Natural killer cell (primary cell): ENCODE measurements around the gene EMX1. TPM values are rescaled to one million over a fixed set of nuclear protein-coding genes. Genes with fewer than 3 reads are reported as not detected.

ENCODE experiments used
- ATAC-seq, 3 donors: fragments of 150-1000 bp in 2 of 3; fragments of 200-7000 bp in 1 of 3; cut with Tn5 transposase; 1 replicate in 1 of 3; 2 replicates in 2 of 3; pipeline ENCODE4 v1.10.0; 2021; ENCODE audit warnings: mild to moderate bottlenecking in 2 of 3, moderate library complexity in 2 of 3
- DNase-seq, 2 donors: peaks; one replicate each; pipeline versions ENCODE4 v3.0.0 to v3.0.0-alpha.2; 2013 to 2021; ENCODE audit warnings: mixed read lengths in 1 of 2
- H3K27ac ChIP-seq: one replicate; pipeline ENCODE4 v1.5.1; 2013; ENCODE audit warnings: mild to moderate bottlenecking, low read length
- H3K27me3 ChIP-seq: one replicate; pipeline ENCODE4 v1.6.1; 2013; ENCODE audit warnings: low read length; ENCODE audit not compliant: control insufficient read depth, insufficient read depth
- H3K36me3 ChIP-seq: one replicate; pipeline ENCODE4 v1.6.1; 2013; ENCODE audit warnings: low read length; ENCODE audit not compliant: control insufficient read depth, insufficient read depth
- H3K4me1 ChIP-seq: one replicate; pipeline ENCODE4 v1.6.1; 2013; ENCODE audit warnings: low read length; ENCODE audit not compliant: control insufficient read depth, insufficient read depth
- H3K4me3 ChIP-seq: one replicate; pipeline ENCODE4 v1.5.1; 2013; ENCODE audit warnings: low read length
- H3K9me3 ChIP-seq: one replicate; pipeline ENCODE4 v1.6.1; 2013; ENCODE audit warnings: low read length; ENCODE audit not compliant: control insufficient read depth, insufficient read depth
- H3K27ac Mint-ChIP-seq, 2 donors: one replicate each; pipeline ENCODE4 v1.8.0; 2022; ENCODE audit warnings: mild to moderate bottlenecking in 2 of 2, mixed read lengths in 2 of 2, moderate library complexity in 1 of 2
- H3K27me3 Mint-ChIP-seq, 2 donors: one replicate each; pipeline ENCODE4 v1.8.0; 2022; ENCODE audit warnings: low read depth in 2 of 2, mixed read lengths in 2 of 2
- H3K36me3 Mint-ChIP-seq: one replicate; pipeline ENCODE4 v1.8.0; 2022; ENCODE audit warnings: mixed read lengths
- H3K4me1 Mint-ChIP-seq, 2 donors: one replicate each; pipeline ENCODE4 v1.8.0; 2022; ENCODE audit warnings: mixed read lengths in 2 of 2
- H3K4me3 Mint-ChIP-seq: one replicate; pipeline ENCODE4 v1.8.0; 2022; ENCODE audit warnings: mild to moderate bottlenecking, moderate library complexity, mixed read lengths
- H3K9me3 Mint-ChIP-seq, 2 donors: one replicate each; pipeline ENCODE4 v1.8.0; 2022; ENCODE audit warnings: mixed read lengths in 2 of 2
- CTCF ChIP-seq: fragments of 200-600 bp; IDR thresholded peaks from one replicate; pipeline ENCODE4 v1.8.0; 2022; ENCODE audit warnings: antibody characterized with exemption
- WGBS: methylation state at CpG from one replicate; pipeline ENCODE4 v1.1.7; 2013; ENCODE audit warnings: missing lambda C conversion rate; ENCODE audit not compliant: insufficient coverage; 5-methylcytosine and 5-hydroxymethylcytosine counted together
- intact Hi-C: fragments of 100-400 bp; cut with micrococcal nuclease; formaldehyde crosslinking; loops from one replicate; pipeline ENCODE4 v1.14.2; 2022
- total RNA-seq, 4 donors: library from RNA; stranded (reverse); fragments of 120-200 nt in 1 of 4; gene quantifications; one replicate each; pipeline versions ENCODE4 v1.2.3 to v1.2.4, GENCODE V29; 2013 to 2022

Gene EMX1
- total RNA-seq, 3 donors from 2014 or later (not counting 1 experiment from before 2014, with no cell fraction given) = not detected

DNA sequence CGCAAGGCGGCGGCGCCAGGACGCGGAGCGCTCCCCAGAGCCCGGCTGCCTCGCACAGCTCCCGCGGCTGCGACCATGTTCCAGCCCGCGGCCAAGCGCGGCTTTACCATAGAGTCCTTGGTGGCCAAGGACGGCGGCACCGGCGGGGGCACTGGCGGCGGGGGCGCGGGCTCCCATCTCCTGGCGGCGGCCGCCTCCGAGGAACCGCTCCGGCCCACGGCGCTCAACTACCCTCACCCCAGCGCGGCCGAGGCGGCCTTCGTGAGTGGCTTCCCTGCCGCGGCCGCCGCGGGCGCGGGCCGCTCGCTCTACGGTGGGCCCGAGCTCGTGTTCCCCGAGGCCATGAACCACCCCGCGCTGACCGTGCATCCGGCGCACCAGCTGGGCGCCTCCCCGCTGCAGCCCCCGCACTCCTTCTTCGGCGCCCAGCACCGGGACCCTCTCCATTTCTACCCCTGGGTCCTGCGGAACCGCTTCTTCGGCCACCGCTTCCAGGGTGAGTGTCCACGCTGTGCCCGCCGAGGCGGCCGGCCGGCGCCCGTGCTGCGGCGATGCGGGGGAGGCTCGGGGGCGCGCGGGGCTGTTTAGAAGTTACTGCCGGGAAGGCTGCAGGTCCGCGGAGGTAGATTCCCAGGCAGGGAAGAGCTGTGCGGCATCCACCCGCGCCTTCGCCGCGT lies 696 bp downstream of the EMX1 start:
- peaks cover 54 to 70% of the 10 kb centered on the region in 2 donors for H3K27me3 Mint-ChIP-seq
- no peaks in the 10 kb centered on the region for H3K9me3 ChIP-seq
- H3K36me3 Mint-ChIP-seq = no peaks in the 10 kb centered on the region
- peaks cover 6 to 47% of the 10 kb centered on the region in 2 donors for H3K4me1 Mint-ChIP-seq
- peaks cover 46% of the 10 kb centered on the region for H3K4me1 ChIP-seq
- no peak overlapping the region for H3K27ac ChIP-seq
- intact Hi-C loops = no loop called here
- H3K27ac Mint-ChIP-seq = no peak overlapping the region
- H3K9me3 Mint-ChIP-seq = no peaks in the 10 kb centered on the region
- TF ChIP-seq CTCF = no peak
- 2% methylated on average over 89 of the region's 89 CpGs for WGBS
- no peak overlapping the region for H3K4me3 ChIP-seq
- H3K27me3 ChIP-seq = peaks cover 81% of the 10 kb centered on the region
- peak overlapping the region; percentile 79 for H3K4me3 Mint-ChIP-seq
- no peaks in the 10 kb centered on the region for H3K36me3 ChIP-seq
- ATAC-seq (peak in 2 of 3 donors; percentile 10 to 16), DNase-seq (peak in 1 of 2 donors; percentile 35)

GRCh38 chr2:72919414-72920317 lies 2.3 kb downstream of the EMX1 start:
- peaks cover 6 to 39% of the 10 kb centered on the region in 2 donors for H3K4me1 Mint-ChIP-seq
- no peaks in the 10 kb centered on the region for H3K9me3 ChIP-seq

DNA sequence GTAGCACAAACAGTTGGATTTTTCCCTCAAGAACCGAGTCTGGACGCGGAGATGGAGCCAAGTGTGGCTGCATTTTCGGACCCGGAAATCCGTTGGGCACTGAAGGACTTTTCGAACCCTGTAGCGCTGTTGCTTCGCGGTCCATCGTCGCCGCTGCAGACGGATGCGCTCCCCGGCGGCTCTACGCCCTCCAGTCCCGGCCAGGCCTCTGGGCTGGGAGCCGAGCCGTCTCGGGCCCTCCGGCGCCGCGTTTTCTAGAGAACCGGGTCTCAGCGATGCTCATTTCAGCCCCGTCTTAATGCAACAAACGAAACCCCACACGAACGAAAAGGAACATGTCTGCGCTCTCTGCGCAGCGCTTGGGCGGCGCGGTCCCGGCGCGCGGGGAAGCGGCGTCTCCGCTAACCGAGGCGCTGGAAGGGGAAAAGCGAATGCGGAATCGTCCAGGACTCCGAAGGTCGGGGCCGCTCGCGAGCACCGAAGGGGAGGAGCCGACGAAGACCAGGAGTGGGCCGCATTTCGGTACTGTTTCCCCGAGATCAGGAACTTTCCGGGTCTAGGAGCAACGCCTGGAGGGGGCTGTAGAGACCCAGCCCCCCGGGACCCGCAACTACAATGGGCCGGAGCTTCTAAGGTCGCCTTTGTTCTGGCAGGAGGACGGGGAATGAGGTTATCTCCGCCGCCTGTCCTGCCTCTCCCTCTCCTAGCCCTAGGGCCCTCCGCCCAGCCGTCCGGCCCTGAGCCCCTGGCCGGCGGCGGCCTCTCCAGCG lies 3.2 kb downstream of the EMX1 start:
- intact Hi-C loops = no loop called here
- Histone ChIP-seq H3K4me1 (peaks cover 49% of the 10 kb centered on the region), H3K27ac (no peak overlapping the region), H3K4me3 (no peak overlapping the region), H3K9me3 (no peaks in the 10 kb centered on the region), H3K36me3 (no peaks in the 10 kb centered on the region), H3K27me3 (peaks cover 77% of the 10 kb centered on the region)
- H3K27ac Mint-ChIP-seq = no peak overlapping the region
- no peaks in the 10 kb centered on the region for H3K9me3 Mint-ChIP-seq
- DNase-seq (peak in 1 of 2 donors; percentile 46), ATAC-seq (peak in 2 of 3 donors; percentile 7 to 23)
- H3K4me1 Mint-ChIP-seq = peaks cover 6 to 32% of the 10 kb centered on the region in 2 donors
- H3K36me3 Mint-ChIP-seq = no peaks in the 10 kb centered on the region
- WGBS = 4% methylated on average over 77 of the region's 77 CpGs
- H3K27me3 Mint-ChIP-seq = peaks cover 41 to 63% of the 10 kb centered on the region in 2 donors
- TF ChIP-seq CTCF = no peak
- H3K4me3 Mint-ChIP-seq = peak overlapping the region; percentile 49

More at GRCh38 chr2:72919414-72920317, 2.3 kb downstream of the EMX1 start:
- Histone ChIP-seq H3K4me3 (no peak overlapping the region), H3K27ac (no peak overlapping the region), H3K27me3 (peaks cover 79% of the 10 kb centered on the region), H3K36me3 (no peaks in the 10 kb centered on the region), H3K4me1 (peaks cover 56% of the 10 kb centered on the region)
- intact Hi-C loops = no loop called here
- WGBS = 11% methylated on average over 46 of the region's 48 CpGs
- H3K36me3 Mint-ChIP-seq = no peaks in the 10 kb centered on the region
- H3K4me3 Mint-ChIP-seq = peak overlapping the region; percentile 70
- peaks cover 50 to 64% of the 10 kb centered on the region in 2 donors for H3K27me3 Mint-ChIP-seq
- no peak for ATAC-seq
- no peak for DNase-seq
- no peaks in the 10 kb centered on the region for H3K9me3 Mint-ChIP-seq
- no peak overlapping the region for H3K27ac Mint-ChIP-seq
- TF ChIP-seq CTCF = no peak
